Measurements from ENCODE around the gene PLET1.

DNA sequence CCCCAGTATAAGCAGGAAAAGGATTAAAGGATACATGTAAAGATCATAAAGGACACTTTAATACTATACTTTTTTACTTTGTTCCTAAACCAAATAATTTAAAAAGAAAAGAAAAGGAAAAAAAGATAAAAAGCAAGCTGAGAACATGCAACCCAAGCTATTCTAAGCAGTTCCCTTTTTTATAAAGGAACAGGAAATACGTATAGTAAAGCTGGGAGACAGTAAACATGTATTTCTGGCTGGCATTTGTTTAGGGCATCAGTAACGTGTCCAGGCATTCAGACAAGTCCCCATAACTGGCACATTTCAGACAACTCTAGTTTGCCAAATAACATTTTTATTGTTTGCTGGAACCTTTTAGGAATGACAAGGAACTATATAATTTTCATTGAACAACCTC lies 60.4 kb downstream of the PLET1 start:
- no peak for TF ChIP-seq ZBTB7A (IDR thresholded peaks at IDR 0.05; ENCODE audit: low read depth)
- TF ChIP-seq TCF12 (IDR thresholded peaks at IDR 0.05; ENCODE audit: low read depth) = no peak
- TF ChIP-seq, protein P1, sequence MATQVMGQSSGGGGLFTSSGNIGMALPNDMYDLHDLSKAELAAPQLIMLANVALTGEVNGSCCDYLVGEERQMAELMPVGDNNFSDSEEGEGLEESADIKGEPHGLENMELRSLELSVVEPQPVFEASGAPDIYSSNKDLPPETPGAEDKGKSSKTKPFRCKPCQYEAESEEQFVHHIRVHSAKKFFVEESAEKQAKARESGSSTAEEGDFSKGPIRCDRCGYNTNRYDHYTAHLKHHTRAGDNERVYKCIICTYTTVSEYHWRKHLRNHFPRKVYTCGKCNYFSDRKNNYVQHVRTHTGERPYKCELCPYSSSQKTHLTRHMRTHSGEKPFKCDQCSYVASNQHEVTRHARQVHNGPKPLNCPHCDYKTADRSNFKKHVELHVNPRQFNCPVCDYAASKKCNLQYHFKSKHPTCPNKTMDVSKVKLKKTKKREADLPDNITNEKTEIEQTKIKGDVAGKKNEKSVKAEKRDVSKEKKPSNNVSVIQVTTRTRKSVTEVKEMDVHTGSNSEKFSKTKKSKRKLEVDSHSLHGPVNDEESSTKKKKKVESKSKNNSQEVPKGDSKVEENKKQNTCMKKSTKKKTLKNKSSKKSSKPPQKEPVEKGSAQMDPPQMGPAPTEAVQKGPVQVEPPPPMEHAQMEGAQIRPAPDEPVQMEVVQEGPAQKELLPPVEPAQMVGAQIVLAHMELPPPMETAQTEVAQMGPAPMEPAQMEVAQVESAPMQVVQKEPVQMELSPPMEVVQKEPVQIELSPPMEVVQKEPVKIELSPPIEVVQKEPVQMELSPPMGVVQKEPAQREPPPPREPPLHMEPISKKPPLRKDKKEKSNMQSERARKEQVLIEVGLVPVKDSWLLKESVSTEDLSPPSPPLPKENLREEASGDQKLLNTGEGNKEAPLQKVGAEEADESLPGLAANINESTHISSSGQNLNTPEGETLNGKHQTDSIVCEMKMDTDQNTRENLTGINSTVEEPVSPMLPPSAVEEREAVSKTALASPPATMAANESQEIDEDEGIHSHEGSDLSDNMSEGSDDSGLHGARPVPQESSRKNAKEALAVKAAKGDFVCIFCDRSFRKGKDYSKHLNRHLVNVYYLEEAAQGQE (IDR thresholded peaks at IDR 0.05; ENCODE audit: low read depth) = no peak
- TF ChIP-seq, protein P2, sequence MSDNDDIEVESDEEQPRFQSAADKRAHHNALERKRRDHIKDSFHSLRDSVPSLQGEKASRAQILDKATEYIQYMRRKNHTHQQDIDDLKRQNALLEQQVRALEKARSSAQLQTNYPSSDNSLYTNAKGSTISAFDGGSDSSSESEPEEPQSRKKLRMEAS (IDR thresholded peaks at IDR 0.05) = no peak
- TF ChIP-seq, protein P3, sequence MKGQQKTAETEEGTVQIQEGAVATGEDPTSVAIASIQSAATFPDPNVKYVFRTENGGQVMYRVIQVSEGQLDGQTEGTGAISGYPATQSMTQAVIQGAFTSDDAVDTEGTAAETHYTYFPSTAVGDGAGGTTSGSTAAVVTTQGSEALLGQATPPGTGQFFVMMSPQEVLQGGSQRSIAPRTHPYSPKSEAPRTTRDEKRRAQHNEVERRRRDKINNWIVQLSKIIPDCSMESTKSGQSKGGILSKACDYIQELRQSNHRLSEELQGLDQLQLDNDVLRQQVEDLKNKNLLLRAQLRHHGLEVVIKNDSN (IDR thresholded peaks at IDR 0.05) = no peak
- TF ChIP-seq CEBPB (IDR thresholded peaks at IDR 0.05) = no peak
- no peak for TF ChIP-seq CREB1 (IDR thresholded peaks at IDR 0.05; ENCODE audit: low read depth)
- no peak for TF ChIP-seq YY1 (IDR thresholded peaks at IDR 0.05; ENCODE audit: low read depth)
- TF ChIP-seq RAD21 (IDR thresholded peaks at IDR 0.05; ENCODE audit: low read depth) = no peak
- TF ChIP-seq FOXM1 (IDR thresholded peaks at IDR 0.05; ENCODE audit: borderline replicate concordance, low read depth) = no peak
- no peak for TF ChIP-seq EP300 (IDR thresholded peaks at IDR 0.05; ENCODE audit: borderline replicate concordance)
- no peak for TF ChIP-seq NFIC (IDR thresholded peaks at IDR 0.05)
